Stimulated activated CD4-positive, alpha-beta T cell treated with anti-CD3 and anti-CD28 coated beads, TNF-alpha, amount 100 ng/mL, for 1 hour (primary cell): Measurements from ENCODE around the gene LINGO4.
"Not testable (repeated sequence)": the region's sequence is repeated elsewhere in the genome, so short reads cannot be mapped to it uniquely, and the experiment has no call there.

Experiments used
- DNase-seq, 3 donors: peaks; one replicate each; pipeline ENCODE4 v3.0.0-alpha.2; 2020; ENCODE audit warnings: low read depth in 3 of 3, low spot score in 1 of 3

The LINGO4 gene

GRCh38 chr1:151782741-151783140 lies 22.5 kb downstream of the LINGO4 start:
- DNase-seq: no peak

- not testable (repeated sequence) for DNase-seq
Measured at GRCh38 chr1:151782026-151782425, 23.2 kb downstream of the LINGO4 start.

- DNase-seq: not testable (repeated sequence)
Measured at GRCh38 chr1:151780736-151781135, 24.5 kb downstream of the LINGO4 start.

- no peak for DNase-seq
Measured at GRCh38 chr1:151779852-151780251, 25.4 kb downstream of the LINGO4 start.

GRCh38 chr1:151777317-151777716 lies 27.9 kb downstream of the LINGO4 start:
- DNase-seq: no peak

- DNase-seq: no peak
Measured at GRCh38 chr1:151776665-151777062, 28.6 kb downstream of the LINGO4 start.

GRCh38 chr1:151775894-151776664 lies 29.1 kb downstream of the LINGO4 start:
- DNase-seq: no peak

- DNase-seq: no peak
Measured at GRCh38 chr1:151774256-151774922, 30.8 kb downstream of the LINGO4 start.

- no peak for DNase-seq
Measured at GRCh38 chr1:151773702-151774101, 31.5 kb downstream of the LINGO4 start.

- not testable (repeated sequence) for DNase-seq
Measured at GRCh38 chr1:151769270-151769669, 35.9 kb downstream of the LINGO4 start.

GRCh38 chr1:151768351-151769066 lies 36.7 kb downstream of the LINGO4 start:
- DNase-seq: not testable (repeated sequence)

GRCh38 chr1:151763990-151764389 lies 41.2 kb downstream of the LINGO4 start:
- no peak for DNase-seq

GRCh38 chr1:151762941-151763921 lies 42.0 kb downstream of the LINGO4 start, which contains the start of gene MRPL9:
Gene MRPL9, minus strand, starts transcription at chr1:151763496. Its CDS starts 17 bp downstream, at chr1:151763479.
- DNase-seq: peak; percentile 51 to 78 (median 71)

- no peak for DNase-seq
Measured at GRCh38 chr1:151760597-151761385, 44.4 kb downstream of the LINGO4 start.

- no peak for DNase-seq
Measured at GRCh38 chr1:151759241-151759640, 46.0 kb downstream of the LINGO4 start.

GRCh38 chr1:151756291-151756690 lies 48.9 kb downstream of the LINGO4 start:
- no peak for DNase-seq
